Measurements from ENCODE around the gene UBXN6. TPM values are rescaled to one million over a fixed set of nuclear protein-coding genes. Genes with fewer than 3 reads are reported as not detected.

The UBXN6 gene
- total RNA-seq, 1 experiment from 2014 or later: 34.1 TPM

GRCh38 chr19:4497770-4498389 is 40.3 kb upstream of the UBXN6 start:
- Histone ChIP-seq H2BK20ac (ENCODE audit: low read depth, low read length, poor library complexity, severe bottlenecking) (no peak overlapping the region), H3K23ac (ENCODE audit: insufficient read length, low read depth, low read length) (no peak overlapping the region), H4K91ac (ENCODE audit: insufficient read length, low read depth, low read length) (no peak overlapping the region), H4K5ac (ENCODE audit: insufficient read length, low read depth, low read length) (no peak overlapping the region), H2BK5ac (ENCODE audit: insufficient read length, low read length) (no peak overlapping the region), H4K20me1 (ENCODE audit: control insufficient read depth, insufficient read depth, insufficient read length) (peaks cover under 1% of the 10 kb centered on the region), H2AK5ac (ENCODE audit: insufficient read length, low read length) (no peak overlapping the region), H3K79me2 (ENCODE audit: insufficient read depth, low read length) (no peaks in the 10 kb centered on the region), H4K8ac (replicated peaks; ENCODE audit: insufficient read length, low read depth, low read length) (no peak overlapping the region), H2BK15ac (ENCODE audit: low read depth, low read length) (no peak overlapping the region), H2BK12ac (ENCODE audit: insufficient read length, low read depth, low read length) (no peak overlapping the region), H3K4ac (ENCODE audit: low read depth, low read length) (no peak overlapping the region), H2AFZ (ENCODE audit: low read length) (no peak overlapping the region), H3K9me3 (ENCODE audit: control insufficient read depth, low read depth, low read length) (no peaks in the 10 kb centered on the region), H3K23me2 (ENCODE audit: insufficient read length, low read depth, low read length, poor library complexity, severe bottlenecking) (no peaks in the 10 kb centered on the region), H3K18ac (ENCODE audit: insufficient read length, low read depth, low read length) (no peak overlapping the region), H3K27ac (ENCODE audit: insufficient read length, low read depth, low read length) (no peak overlapping the region), H3K14ac (ENCODE audit: insufficient read depth, low read length) (no peak overlapping the region), H3T11ph (ENCODE audit: low read length) (no peak overlapping the region), H3K79me1 (ENCODE audit: insufficient read depth, low read depth, low read length, poor library complexity, severe bottlenecking) (no peaks in the 10 kb centered on the region), H3K56ac (ENCODE audit: insufficient read length, low read depth, low read length) (no peak overlapping the region), H2BK120ac (ENCODE audit: low read depth, low read length, poor library complexity, severe bottlenecking) (no peak overlapping the region), H3K4me1 (ENCODE audit: insufficient read depth, low read length) (no peaks in the 10 kb centered on the region), H3K9ac (ENCODE audit: extremely low read depth, insufficient read length, low read length) (no peak overlapping the region), H3K4me2 (ENCODE audit: insufficient read depth, insufficient read length, low read length) (no peak overlapping the region), H3K27me3 (ENCODE audit: insufficient read depth, low read length) (no peaks in the 10 kb centered on the region)
- DNase-seq: no peak
- no peak for TF ChIP-seq CTCF (conservative IDR thresholded peaks at IDR 0.05)
- Mint-ChIP-seq H3K27ac (no peak overlapping the region), H3K27me3 (ENCODE audit: low read depth) (no peaks in the 10 kb centered on the region), H3K4me1 (no peaks in the 10 kb centered on the region), H3K36me3 (ENCODE audit: insufficient read depth in 1 of 3, low read depth in 3 of 3) (peaks cover 18 to 57% (median 53%) of the 10 kb centered on the region in 3 experiments; a peak in 6 of 7 replicates), H3K9me3 (no peaks in the 10 kb centered on the region), H3K4me3 (no peak overlapping the region)
- WGBS (ENCODE audit: extremely low coverage, insufficient read length, low lambda C conversion rate): no CpG with 5 or more reads among the region's 25 CpGs

All from H9 (cell line).